ENCODE results near the gene C11orf58. TPM values are rescaled to one million over a fixed set of nuclear protein-coding genes. Genes with fewer than 3 reads are reported as not detected.

Gene C11orf58
- 68.1 and 91.3 TPM in 2 replicates for total RNA-seq

GRCh38 chr11:16738193-16738946 is at the start of gene C11orf58:
Gene C11orf58 (plus strand): TSS chr11:16738647. CDS start chr11:16738779, 132 bp downstream.

